Activated T-helper 1 cell treated with anti-CD3 and anti-CD28 coated beads, Interleukin-2, amount 50 U/mL, for 16 hours (primary cell): ENCODE data around the gene IRF9.

Experiments used
- DNase-seq, 2 donors: peaks; one replicate each; pipeline ENCODE4 v3.0.0-alpha.2; 2020; ENCODE audit warnings: low read depth in 1 of 2, low spot score in 1 of 2

Gene IRF9

GRCh38 chr14:24130717-24131548 lies 30.1 kb upstream of the IRF9 start:
- no peak for DNase-seq

DNA sequence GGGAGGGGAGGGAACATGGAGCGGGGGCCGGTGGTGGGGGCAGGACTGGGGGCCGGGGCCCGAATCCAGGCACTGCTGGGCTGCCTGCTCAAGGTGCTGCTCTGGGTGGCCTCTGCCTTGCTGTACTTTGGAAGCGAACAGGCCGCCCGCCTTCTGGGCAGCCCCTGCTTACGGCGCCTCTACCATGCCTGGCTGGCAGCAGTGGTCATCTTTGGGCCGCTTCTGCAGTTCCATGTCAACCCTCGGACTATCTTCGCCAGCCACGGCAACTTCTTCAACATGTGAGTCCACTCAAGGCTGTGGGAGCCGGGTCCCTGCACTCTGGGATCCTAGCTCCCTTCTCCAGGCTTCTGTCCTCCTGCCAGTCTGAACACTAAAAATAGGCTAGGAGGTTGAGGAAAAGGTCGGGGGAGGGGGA lies 29.5 kb upstream of the IRF9 start:
- DNase-seq = no peak

- DNase-seq = no peak
Observed at GRCh38 chr14:24132061-24132685, 28.9 kb upstream of the IRF9 start.

DNA sequence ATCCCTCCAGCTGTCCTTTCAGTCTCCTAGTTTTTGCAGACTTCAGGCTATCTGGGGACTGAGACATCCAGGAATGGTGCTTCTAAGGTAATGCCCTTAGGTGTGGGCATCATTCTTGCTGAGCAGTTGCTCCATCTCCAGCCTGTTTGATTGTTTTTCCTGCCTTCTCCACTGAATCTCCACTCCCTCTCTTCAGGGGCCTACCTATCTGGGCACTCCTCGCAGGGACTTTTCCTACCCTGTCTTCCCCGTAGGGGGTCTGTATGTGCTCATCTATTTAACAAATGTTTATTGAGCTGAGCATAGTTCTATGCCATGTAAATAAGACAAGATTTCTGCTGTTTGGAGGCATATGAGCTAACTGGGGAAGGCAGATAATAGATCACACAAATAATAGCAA lies 28.1 kb upstream of the IRF9 start:
- no peak for DNase-seq

DNA sequence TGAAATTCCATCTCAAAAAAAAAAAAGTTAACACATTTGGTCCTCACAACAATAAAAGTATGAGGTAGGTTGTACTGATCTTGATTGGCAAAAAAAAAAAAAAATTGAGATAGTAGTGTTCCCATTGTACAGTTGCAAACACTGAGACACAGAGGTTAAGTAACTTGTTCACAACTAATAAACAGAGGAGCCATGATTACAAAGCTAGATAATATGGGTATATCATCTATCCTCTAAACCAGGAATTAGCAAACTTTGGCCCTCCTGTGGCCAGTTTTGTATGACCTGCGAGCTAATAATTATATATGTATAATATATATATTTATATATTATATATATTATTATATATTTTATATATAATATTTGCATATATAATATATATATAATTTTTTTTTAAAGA lies 27.3 kb upstream of the IRF9 start:
- no peak for DNase-seq

DNA sequence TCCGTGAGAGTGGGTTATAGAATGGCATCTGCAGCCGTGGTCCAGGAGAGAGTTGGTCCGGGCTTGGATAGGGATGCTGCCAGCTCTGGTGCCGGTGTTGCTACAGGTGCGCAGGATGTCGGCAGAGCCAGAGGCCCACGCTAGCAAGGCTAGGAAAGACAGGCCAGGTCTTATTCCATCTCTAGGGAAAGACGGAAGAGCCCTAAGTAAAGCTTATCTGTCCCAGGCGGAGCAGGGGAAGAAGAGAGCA lies 25.6 kb upstream of the IRF9 start:
- DNase-seq = no peak

DNA sequence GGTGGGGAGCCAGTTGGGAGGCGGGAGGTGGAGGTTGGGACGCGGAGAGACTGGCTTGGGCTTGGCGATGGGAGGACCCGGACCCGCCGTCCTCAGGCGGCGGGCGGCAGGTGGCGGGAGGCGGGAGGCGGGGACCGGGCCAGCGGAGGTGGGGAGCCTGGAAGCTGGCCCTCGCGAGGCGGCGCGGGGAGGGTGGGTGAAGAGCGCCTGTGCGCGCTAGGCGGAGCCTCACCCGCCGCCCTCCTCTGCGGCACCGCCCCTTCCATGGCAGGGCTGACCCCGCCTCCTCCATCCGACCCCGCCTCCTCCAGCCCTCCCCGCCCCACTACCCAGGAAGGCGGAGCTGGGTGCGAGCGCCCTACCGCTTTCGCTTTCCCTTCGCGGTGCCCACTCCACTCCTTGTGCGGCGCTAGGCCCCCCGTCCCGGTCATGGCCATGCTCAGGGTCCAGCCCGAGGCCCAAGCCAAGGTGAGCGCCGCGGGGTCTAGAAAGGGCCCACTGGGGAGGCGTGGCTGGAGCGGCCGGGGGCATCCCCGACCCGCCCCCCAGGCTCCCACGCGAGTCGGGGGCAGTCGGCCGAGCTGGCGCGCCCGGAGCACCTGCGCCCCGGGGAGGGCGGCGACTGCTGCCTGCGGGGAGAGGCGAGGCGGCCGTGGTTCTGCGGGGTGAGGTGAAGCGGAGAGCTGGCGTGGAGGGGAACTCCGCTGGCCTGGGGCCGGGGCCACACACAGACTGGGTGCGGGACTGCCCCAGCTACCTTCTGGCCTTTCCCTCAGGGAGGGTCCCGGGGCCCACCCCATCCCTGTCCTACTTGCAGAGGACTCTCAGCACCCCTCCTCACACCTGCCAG lies 25.0 kb upstream of the IRF9 start, which contains the start of gene PSME1:
Gene PSME1 (plus strand): TSS at position 361 of the 850 bp plus-strand sequence. CDS start 69 bp downstream, at position 430.
- DNase-seq = peak; percentile 89 to 90

GRCh38 chr14:24136684-24137528 lies 24.2 kb upstream of the IRF9 start:
- no peak for DNase-seq

GRCh38 chr14:24137529-24138395 lies 23.3 kb upstream of the IRF9 start:
- no peak for DNase-seq

DNA sequence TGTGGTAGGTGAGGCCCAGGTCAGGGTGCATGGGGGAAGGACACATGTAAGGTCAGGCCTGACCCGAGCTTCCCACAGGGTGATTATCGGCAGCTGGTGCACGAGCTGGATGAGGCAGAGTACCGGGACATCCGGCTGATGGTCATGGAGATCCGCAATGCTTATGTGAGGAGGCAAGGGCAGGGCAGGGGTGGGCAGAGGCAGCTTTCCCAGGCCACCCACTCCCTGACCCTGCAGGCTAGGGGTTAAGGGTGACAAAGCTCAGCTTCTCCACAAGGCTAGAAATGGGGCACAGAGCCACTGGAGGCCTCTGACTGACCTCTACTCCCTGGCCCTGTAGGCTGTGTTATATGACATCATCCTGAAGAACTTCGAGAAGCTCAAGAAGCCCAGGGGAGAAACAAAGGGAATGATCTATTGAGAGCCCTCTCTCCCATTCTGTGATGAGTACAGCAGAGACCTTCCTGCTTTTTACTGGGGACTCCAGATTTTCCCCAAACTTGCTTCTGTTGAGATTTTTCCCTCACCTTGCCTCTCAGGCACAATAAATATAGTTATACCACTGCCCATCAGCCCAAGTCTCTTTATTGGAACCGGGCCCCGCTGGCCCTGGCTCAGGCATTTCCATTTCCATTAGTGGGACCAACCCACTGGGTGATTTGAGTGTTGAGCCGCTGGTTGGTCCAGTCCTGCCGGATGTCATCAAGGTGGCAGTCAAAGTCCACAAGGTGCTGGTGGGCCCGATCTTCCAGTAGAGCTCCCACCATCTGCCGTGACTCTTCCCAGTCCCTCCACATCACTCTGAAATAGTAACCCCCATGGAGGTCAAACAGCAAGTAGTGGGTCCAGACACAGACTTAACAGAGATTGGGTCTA lies 22.4 kb upstream of the IRF9 start:
- no peak for DNase-seq

DNA sequence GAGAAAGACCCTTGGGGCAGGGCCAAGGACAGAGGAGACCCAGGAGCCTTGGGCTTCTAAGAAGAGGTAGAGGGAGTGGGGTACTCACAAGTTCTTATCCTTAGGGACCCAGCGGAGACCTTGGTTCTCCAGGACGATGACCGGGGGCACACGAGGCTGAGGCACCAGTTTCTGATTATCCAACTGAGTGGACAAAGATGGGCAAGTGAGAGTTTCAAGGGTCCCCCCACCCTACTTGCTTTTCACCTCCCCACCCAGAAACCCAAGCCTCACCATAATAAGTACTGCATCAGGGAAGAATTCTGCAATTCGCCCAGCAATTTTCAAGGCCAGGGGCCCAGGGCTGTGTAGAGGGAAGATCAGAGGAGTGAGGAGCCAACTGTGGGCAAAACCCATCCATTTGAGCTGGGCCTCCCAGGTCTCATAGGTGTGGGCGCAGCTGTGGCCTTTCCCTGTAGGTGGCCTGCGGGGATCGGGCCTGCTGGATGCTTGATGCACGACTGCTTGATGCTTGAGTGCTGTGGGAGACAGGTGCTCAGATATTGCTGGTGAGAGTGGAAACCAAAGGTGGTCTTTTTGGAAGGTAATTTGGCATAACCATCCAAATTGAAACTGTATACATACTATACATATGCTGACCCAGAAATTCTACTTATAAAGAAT lies 21.7 kb upstream of the IRF9 start:
- DNase-seq = no peak

- DNase-seq = peak; percentile 98
Observed at GRCh38 chr14:24141097-24141880, 19.8 kb upstream of the IRF9 start, which contains the start of gene EMC9. TSS of gene EMC9 (minus strand) at chr14:24141591. CDS start at chr14:24141304, 287 bp downstream.

DNA sequence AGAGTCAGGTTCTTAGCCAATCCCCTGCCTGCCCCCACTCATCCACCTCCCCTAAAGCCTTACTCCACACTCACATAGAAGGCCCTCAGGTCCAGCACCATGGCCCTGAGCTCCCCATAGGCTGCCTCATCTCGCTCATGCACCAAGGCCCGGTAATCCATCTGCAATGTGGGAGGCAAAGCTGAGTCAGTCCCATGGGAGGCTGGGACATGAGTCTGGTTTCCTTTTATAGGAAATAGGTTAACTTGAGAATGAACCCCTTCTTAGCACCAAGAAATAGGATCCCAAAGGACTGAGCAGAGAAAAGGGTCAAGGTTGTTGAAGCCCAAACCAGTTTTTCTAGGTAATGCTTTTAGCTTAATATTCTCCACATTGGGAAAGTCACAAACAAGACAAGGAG lies 17.6 kb upstream of the IRF9 start:
- DNase-seq = no peak

- DNase-seq = no peak
Observed at GRCh38 chr14:24144451-24144850, 16.6 kb upstream of the IRF9 start.

DNA sequence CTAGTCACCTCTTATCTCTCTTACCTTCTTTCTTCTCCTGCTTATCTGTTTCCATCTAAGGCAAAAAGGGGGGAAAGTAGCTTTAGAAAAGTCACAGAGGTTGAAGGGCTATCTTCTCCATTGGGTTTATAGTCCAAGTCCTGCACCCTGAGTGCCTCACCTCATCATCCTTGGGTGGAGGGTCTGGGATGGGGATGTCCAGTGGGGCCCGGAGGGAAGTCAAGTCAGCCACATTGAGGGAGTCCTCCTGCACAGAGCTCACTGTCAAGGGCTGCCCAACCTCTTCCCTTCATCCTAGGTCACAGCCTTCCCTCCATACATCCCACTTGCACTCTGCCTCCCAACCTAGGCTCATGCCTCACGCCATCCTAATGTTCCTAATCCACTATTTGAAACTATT lies 15.8 kb upstream of the IRF9 start:
- no peak for DNase-seq

- DNase-seq = no peak
Observed at GRCh38 chr14:24145690-24146452, 15.2 kb upstream of the IRF9 start.

GRCh38 chr14:24146453-24146977 lies 14.6 kb upstream of the IRF9 start, which contains the start of gene PSME2:
TSS of gene PSME2 (minus strand) at chr14:24146610. CDS start at chr14:24146581, 29 bp downstream.
- DNase-seq = peak; percentile 51 to 74
